ENCODE measurements around the gene SDK2.

SDK2 gene

GRCh38 chr17:73551144-73551543 lies 93.1 kb downstream of the SDK2 start:
- DNase-seq = no peak

GRCh38 chr17:73550556-73550955 lies 93.7 kb downstream of the SDK2 start:
- DNase-seq = no peak

DNA sequence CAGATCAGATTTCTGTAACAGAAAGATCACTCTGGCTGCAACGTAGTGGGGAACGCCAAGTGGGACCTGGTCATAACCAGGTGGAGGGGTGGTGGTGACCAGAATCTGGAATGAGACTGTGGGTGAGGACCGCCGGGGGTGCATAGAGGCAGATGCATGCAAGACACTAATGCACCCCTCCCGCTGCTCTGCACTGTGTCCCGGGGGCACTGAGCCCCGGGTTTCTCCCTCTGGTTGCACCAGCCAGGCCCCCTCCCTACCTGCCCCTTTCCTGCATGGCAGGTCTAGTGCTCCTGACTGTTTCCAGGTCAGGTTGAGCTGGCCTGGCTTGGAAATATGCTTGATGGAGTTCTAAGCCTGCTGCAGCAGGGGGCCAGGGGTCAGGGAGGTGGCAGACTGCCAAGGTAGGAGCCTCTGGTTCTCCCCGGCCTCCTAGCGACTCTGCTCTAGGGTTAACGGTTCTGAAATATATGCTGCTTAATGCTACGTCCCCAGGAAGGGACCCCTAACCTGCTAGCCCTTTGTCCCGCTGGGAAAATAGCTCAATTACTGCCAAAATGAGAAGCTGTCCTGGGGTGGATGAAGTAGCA lies 94.3 kb downstream of the SDK2 start:
- DNase-seq = no peak

- no peak for DNase-seq
Observed at GRCh38 chr17:73548620-73549311, 95.5 kb downstream of the SDK2 start.

DNA sequence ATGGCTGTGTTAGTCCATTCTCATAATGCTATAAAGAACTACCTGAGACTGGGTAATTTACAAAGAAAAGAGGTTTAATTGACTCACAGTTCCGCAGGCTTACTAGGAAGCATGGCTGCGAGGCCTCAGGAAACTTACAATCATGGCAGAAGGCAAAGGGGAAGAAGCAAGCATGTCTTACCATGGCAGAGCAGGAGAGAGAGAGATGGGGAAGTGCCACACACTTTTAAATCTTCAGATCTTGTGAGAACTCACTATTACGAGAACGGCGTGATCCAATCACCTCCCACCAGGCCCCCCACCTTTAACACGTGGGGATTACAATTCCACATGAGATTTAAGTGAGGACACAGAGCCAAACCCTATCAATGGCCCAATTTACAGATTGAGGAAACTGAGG lies 96.5 kb downstream of the SDK2 start:
- DNase-seq = no peak

- DNase-seq = no peak
Observed at GRCh38 chr17:73546770-73547536, 97.3 kb downstream of the SDK2 start.

DNA sequence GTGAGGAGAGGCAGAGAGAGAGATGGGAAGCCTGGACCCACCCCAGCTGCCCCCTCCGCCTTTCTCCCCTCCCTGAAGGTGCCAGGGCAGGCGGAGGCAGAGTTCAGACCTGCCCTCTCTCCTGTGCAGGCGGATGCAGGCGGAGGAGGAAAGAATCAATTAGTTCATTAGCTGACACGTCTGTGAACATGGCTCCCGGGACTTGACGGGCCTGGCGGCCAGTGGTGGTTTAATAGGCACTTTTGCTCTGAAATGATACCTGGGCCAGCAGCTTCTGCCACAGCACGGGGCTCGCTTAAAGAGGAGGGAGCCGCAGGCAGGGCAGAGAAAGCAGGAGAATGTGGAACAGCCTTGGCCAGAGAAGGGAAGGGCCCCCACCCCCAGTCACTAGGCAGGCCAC lies 98.1 kb downstream of the SDK2 start:
- no peak for DNase-seq

DNA sequence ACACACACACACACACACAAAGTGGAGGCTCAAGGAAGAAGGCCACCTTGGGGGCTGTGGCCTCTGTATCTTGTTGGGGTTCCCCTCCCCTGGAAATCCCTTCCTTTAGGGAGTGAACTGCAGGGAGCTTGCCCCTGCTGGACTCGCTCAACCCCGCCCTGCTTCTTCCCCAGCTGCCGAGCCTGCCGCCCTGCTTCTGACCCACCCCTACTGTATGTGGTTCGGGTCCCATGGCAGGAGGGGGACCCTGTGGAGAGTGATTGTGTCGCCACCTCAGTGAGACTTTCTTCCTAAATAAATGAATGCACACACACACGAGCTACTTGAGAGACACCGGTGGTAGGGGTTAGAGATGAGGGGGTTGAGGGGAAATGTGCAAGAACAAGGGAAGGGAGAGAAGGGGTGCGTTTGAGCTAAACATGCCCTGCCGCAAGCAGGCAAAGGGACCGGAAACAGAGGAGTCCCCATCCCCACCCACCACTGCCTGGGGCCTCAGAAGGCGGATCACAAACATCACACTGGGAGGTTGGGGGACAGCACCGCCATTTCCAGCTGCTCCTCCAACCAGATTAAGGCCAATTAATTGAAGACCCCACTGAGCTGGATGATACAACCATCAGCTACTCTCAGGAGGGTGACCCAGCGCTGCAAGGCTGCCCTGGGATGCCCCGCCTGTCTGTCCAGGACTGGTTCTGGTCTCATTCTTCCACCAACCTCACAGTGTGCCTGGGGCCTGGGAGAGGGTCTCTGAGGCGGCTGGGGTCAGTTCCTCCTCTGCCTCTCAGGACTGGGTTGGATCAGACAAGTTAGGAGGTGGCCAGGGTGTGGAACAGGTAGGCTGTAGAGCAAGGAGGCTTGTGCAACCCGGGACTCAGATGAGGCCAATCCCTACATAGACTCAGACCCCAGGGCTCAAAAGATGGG lies 98.9 kb downstream of the SDK2 start:
- DNase-seq = no peak

DNA sequence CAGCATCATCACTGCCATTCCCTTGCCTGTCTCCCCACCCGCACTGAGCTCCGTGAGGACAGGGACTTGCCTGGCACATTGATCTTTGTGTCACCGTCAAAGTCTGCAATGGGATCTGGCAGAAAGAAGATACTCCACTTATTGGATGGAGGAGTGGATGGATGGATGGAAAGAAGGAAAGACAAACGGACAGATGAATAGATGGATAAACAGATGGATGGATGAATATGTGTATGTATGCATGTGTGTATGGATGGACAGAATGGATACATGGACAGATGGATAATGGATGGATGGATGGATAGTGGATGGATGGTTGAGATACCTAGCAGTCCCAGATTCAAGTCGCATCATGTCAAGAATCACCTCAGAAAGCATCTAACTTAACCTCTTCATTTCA lies 99.9 kb downstream of the SDK2 start:
- DNase-seq = no peak

DNA sequence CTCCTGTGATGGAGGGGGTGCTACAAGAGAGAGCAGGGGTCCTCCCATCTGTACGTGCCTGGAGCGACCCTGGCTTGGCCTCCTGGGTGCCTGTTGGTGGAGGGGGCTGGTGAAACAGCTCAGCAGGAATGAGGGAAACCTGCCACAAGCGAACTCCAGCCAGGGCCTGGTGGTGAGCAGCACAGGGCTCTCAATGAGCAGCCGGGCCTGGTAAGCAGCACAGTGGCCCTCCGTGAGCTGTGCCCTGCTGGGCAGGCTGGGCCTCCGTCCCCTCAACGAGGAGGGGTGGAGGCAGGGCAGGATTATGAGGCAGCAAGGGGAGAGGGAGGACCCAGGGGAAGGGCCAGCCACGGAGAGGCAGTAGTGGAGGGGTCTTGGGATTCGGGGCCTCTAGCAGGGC lies 101.9 kb downstream of the SDK2 start:
- no peak for DNase-seq

- no peak for DNase-seq
Observed at GRCh38 chr17:73541561-73541981, 102.7 kb downstream of the SDK2 start.

DNA sequence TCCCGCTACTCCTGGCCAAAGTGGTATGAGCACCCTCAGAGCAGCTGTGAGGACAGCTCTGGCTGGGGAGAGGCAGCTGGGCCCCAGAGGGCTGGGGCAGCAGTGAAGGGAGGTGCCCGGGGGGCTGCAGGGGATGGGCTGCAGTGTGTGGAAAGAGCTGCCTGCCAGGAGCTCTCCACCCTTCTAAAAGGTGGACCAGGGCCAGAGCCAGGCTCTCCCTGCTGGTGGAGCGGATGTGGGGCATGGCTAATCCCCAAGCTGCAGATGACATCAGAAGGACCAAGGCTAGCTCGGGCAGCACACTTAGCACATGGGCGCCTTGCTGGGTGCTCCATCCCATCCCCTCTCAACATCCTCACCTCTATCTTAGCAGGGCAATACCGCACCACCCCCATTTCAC lies 103.1 kb downstream of the SDK2 start:
- no peak for DNase-seq

GRCh38 chr17:73539166-73539565 lies 105.1 kb downstream of the SDK2 start:
- DNase-seq = no peak

- no peak for DNase-seq
Observed at GRCh38 chr17:73538445-73538844, 105.8 kb downstream of the SDK2 start.

DNA sequence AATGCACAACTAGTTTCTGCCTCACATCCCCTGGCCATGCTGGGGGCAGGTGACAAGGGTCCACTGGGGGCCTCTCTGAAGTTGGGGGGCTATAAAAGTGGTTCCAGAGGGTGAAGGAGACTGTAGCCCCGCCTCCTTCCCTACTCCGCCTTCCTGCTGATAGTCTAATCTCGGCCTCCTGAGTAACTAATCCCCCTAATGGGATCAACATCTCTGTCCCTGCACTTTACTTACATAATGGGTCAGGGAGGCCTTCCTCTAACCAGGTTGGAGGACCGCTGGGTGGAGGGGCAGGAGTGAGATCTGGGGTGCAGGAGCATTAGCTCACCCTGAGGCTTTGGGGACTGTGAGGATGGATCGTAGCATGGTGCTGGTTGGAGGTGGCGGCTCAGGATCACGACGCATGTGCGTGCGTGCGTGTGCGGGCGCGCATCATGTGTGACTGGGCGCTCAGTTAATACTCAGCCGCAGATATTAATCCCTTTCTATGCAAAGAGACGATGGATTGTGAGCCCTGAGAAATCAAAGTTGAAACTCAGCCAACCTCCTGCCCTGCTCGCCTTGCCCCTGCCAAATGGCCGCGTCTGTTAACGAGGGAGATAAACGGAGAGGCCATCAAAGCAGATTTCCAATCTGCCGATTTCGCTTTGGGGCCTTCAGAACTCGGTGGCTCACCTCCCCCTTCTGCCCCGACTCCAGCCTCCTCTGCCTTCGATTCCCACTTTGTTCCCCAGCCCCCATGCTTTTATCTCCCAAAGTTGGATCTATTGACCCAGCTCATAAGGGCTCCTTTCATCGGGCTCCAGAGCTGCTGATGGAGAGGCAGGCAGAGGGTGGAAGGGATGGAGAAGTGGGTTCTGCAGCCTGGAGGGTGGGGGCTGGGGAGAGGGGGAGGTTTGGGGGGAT lies 107.3 kb downstream of the SDK2 start:
- peak; percentile 61 for DNase-seq

- no peak for DNase-seq
Observed at GRCh38 chr17:73535746-73536145, 108.5 kb downstream of the SDK2 start.

GRCh38 chr17:73534209-73534909 lies 109.9 kb downstream of the SDK2 start:
- DNase-seq = no peak

GRCh38 chr17:73533781-73534180 lies 110.5 kb downstream of the SDK2 start:
- peak; percentile 82 for DNase-seq

DNA sequence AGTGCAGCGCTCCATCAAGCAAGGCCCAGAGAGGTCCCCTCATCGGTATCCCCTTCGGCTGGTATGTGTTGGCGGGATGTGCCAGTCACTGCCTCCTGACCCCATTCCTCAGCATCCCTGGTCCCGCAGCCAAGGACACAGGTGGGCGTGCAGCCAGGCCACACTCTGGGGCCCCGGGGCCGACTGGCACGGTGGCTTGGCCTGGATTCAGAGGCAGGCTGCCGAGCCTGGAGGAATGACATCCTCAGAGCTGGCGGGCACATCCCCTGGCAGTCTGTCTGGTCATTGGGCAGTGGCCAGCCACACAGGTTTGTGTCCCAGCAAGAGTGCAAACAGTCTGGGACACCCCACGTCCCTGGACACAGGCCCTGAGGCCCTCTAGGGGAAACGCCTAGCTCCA lies 111.1 kb downstream of the SDK2 start:
- DNase-seq = no peak

DNA sequence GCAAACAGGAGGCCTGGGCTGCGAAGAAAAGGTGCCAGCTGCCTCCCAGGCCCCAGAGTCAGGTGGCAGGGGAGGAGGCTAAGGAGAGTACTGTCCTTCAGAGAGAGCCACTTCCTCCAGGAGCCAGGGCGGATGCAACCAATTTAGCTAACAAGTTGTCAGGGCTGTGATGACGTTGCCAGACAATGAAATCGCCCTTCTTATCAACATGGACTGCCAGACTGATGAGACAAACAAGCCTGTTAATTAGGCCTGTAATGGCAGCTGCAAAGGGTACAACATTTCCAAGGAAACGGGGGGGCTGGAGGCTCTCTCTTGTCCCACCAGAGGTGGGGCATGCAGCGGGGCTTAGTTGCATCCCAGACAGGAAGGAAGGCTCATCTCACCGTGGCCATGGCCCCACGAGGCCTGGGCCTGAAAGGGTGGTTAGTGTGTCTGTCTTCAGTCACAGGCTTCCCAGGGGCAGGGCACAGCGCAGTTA lies 111.8 kb downstream of the SDK2 start:
- peak; percentile 89 for DNase-seq

GRCh38 chr17:73531158-73531557 lies 113.1 kb downstream of the SDK2 start:
- no peak for DNase-seq
